ENCODE data around the gene DOCK2. TPM values are rescaled to one million over a fixed set of nuclear protein-coding genes. Genes with fewer than 3 reads are reported as not detected.

DOCK2 gene
- total RNA-seq, 1 donor from 2014 or later, result 0.77 TPM

DNA sequence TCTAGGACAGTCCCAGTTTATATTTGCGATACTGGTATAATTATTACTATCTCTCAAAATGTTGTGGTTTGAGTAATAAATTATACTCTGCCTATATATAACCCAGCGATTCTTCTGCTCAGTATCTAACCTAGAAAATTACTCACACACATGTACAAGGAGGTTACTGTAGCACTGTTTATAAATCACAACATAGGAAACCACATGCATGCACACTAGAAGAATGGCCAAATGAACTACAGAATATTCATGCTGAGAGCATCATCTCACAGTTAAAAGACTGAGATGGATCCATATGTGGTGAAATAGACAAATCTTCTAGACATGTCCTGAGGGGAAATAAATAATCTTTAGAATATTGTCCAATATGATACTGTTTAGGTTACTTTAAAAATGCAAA, 281.2 kb downstream of the DOCK2 start:
- Mint-ChIP-seq H3K4me3 (no peak overlapping the region), H3K4me1 (peaks cover 11% of the 10 kb centered on the region), H3K36me3 (ENCODE audit: low read depth) (no peaks in the 10 kb centered on the region), H3K9me3 (no peaks in the 10 kb centered on the region), H3K27ac (ENCODE audit: unreplicated experiment) (no peak overlapping the region), H3K27me3 (ENCODE audit: low read depth) (no peaks in the 10 kb centered on the region)
- DNase-seq (ENCODE audit: low read depth, low spot score), result no peak
- TF ChIP-seq CTCF (conservative IDR thresholded peaks at IDR 0.05), result no peak

DNA sequence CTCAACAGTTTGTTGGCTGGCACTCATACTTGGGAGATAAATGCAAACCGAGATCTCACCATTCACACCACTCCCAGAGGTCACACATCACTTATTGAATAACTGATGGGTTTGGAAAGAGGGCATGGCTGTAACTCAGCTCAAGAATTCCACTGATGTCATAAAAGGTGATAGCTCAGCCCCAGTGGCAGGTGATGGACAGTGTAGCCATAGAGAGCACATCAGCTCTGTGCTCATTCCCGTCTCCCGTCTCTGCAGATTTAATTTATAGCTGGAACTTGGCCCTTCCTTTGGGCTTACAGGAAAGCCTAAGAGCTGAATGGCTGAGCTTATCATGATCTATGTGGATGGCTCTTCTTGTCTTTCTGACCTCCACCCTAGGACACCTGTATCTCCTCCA, 283.4 kb downstream of the DOCK2 start:
- Mint-ChIP-seq H3K9me3 (no peaks in the 10 kb centered on the region), H3K27ac (ENCODE audit: unreplicated experiment) (no peak overlapping the region), H3K4me3 (no peak overlapping the region), H3K36me3 (ENCODE audit: low read depth) (no peaks in the 10 kb centered on the region), H3K4me1 (no peaks in the 10 kb centered on the region), H3K27me3 (ENCODE audit: low read depth) (no peaks in the 10 kb centered on the region)
- DNase-seq (ENCODE audit: low read depth, low spot score), result no peak
- TF ChIP-seq CTCF (conservative IDR thresholded peaks at IDR 0.05), result no peak

DNA sequence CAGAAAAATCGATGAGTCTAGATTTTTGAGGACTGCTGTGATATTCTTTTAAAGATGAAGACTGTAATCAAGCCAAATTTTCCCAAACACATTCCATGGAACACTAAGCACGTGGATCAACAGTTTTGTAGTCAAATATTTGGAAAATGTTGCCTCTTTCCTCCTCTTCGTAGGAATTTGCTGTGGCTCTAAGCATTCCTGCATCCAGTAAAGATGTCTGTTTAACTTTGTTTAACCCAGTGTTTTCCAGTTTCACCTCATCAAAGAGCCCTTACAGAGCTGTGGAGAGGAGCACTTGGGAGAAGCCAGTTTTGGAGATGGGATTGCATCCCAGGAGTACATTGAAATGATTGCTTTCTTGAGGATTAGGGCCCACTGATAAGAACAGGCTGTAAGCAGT, 284.3 kb downstream of the DOCK2 start:
- TF ChIP-seq CTCF (conservative IDR thresholded peaks at IDR 0.05), result no peak
- no peak overlapping the region for H3K4me3 Mint-ChIP-seq
- no peaks in the 10 kb centered on the region for H3K9me3 Mint-ChIP-seq
- H3K36me3 Mint-ChIP-seq (ENCODE audit: low read depth), result no peaks in the 10 kb centered on the region
- H3K4me1 Mint-ChIP-seq, result no peaks in the 10 kb centered on the region
- H3K27ac Mint-ChIP-seq (ENCODE audit: unreplicated experiment), result no peak overlapping the region
- no peaks in the 10 kb centered on the region for H3K27me3 Mint-ChIP-seq (ENCODE audit: low read depth)
- no peak for DNase-seq (ENCODE audit: low read depth, low spot score)

- TF ChIP-seq CTCF (conservative IDR thresholded peaks at IDR 0.05), result no peak
- Mint-ChIP-seq H3K4me1 (no peaks in the 10 kb centered on the region), H3K4me3 (no peak overlapping the region), H3K27ac (ENCODE audit: unreplicated experiment) (no peak overlapping the region), H3K9me3 (no peaks in the 10 kb centered on the region), H3K36me3 (ENCODE audit: low read depth) (no peaks in the 10 kb centered on the region), H3K27me3 (ENCODE audit: low read depth) (no peaks in the 10 kb centered on the region)
- no peak for DNase-seq (ENCODE audit: low read depth, low spot score)
Observed at GRCh38 chr5:169921949-169922348, 284.9 kb downstream of the DOCK2 start.

DNA sequence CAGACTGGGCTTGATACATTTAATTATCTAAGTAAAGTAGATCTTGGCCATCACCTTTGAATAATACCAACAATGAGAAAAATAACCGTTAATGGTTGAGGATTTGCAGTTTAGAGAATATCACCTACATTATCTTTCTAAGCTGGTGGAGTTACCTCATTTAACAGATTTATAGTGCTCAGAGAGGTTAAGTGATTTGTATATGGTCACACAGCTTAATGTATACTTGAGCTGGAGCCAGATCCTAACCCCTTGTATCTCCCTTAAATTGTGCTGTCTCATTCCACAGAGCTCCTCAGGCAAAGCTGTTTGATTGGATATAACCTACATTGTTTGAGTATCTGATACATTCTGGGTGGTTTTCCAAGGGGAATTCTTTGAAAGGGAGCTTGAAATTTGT, 285.4 kb downstream of the DOCK2 start:
- no peak for DNase-seq (ENCODE audit: low read depth, low spot score)
- H3K27ac Mint-ChIP-seq (ENCODE audit: unreplicated experiment), result no peak overlapping the region
- no peaks in the 10 kb centered on the region for H3K4me1 Mint-ChIP-seq
- H3K27me3 Mint-ChIP-seq (ENCODE audit: low read depth), result no peaks in the 10 kb centered on the region
- no peaks in the 10 kb centered on the region for H3K9me3 Mint-ChIP-seq
- H3K36me3 Mint-ChIP-seq (ENCODE audit: low read depth), result no peaks in the 10 kb centered on the region
- no peak for TF ChIP-seq CTCF (conservative IDR thresholded peaks at IDR 0.05)
- no peak overlapping the region for H3K4me3 Mint-ChIP-seq

DNA sequence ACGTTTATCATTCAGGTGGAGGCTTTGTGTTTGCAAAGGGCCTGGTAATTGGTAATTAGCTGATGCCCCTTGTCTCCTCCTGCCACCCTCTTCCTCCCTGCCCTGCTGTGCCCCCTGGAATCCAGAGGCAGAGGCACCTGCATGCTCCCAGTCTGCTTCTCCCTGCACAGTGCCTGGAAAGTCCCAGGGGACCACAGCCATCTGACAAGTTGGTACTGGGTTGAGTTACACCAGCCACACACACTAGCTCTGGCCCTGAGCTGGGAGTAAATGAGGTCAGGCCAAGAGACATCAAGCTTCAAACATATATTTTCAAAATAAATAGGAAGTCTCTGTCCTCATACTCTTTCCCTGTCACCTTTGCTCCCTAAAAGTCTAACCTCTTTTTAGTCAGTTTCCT, 286.9 kb downstream of the DOCK2 start:
- Mint-ChIP-seq H3K27ac (ENCODE audit: unreplicated experiment) (no peak overlapping the region), H3K9me3 (no peaks in the 10 kb centered on the region), H3K4me1 (no peaks in the 10 kb centered on the region), H3K4me3 (no peak overlapping the region), H3K36me3 (ENCODE audit: low read depth) (no peaks in the 10 kb centered on the region), H3K27me3 (ENCODE audit: low read depth) (no peaks in the 10 kb centered on the region)
- DNase-seq (ENCODE audit: low read depth, low spot score), result no peak
- no peak for TF ChIP-seq CTCF (conservative IDR thresholded peaks at IDR 0.05)
